Liver (tissue), 3 donors: ENCODE data around the gene INTS4.

Source experiments
- ATF3 ChIP-seq: IDR thresholded peaks from 2 replicates; pipeline ENCODE4 v1.6.1; 2016; ENCODE audit warnings: antibody characterized with exemption
- EGR1 ChIP-seq, 2 donors: IDR thresholded peaks; 2 replicates each; pipeline ENCODE4 v1.6.1; 2016 to 2018; ENCODE audit warnings: antibody characterized with exemption in 2 of 2, low read depth in 2 of 2
- GABPA ChIP-seq, 2 donors: IDR thresholded peaks in 1 of 2; conservative IDR thresholded peaks in 1 of 2; 2 replicates each; pipeline ENCODE4 v1.6.1; 2016; ENCODE audit warnings: antibody characterized with exemption in 2 of 2, mild to moderate bottlenecking in 1 of 2, moderate library complexity in 1 of 2
- HNF4A ChIP-seq, 2 donors: conservative IDR thresholded peaks; 2 replicates each; pipeline ENCODE4 v1.6.1; 2016; ENCODE audit warnings: antibody characterized with exemption in 2 of 2, mild to moderate bottlenecking in 2 of 2
- JUND ChIP-seq, 2 donors: IDR thresholded peaks; 2 replicates each; pipeline ENCODE4 v1.6.1; 2016; ENCODE audit warnings: antibody characterized with exemption in 2 of 2
- REST ChIP-seq: IDR thresholded peaks from 2 replicates; pipeline ENCODE4 v1.6.1; 2016; ENCODE audit warnings: antibody characterized with exemption, mild to moderate bottlenecking
- RXRA ChIP-seq, 2 donors: IDR thresholded peaks; 2 replicates each; pipeline ENCODE4 v1.6.1; 2017 to 2018; ENCODE audit warnings: antibody characterized with exemption in 2 of 2, mild to moderate bottlenecking in 1 of 2
- SP1 ChIP-seq: IDR thresholded peaks from 2 replicates; pipeline ENCODE4 v1.6.1; 2018; ENCODE audit warnings: antibody characterized with exemption, mild to moderate bottlenecking
- TAF1 ChIP-seq: conservative IDR thresholded peaks from 2 replicates; pipeline ENCODE4 v1.6.1; 2016; ENCODE audit warnings: antibody characterized with exemption, mild to moderate bottlenecking
- YY1 ChIP-seq: IDR thresholded peaks from 2 replicates; pipeline ENCODE4 v1.6.1; 2016; ENCODE audit warnings: antibody characterized with exemption, mild to moderate bottlenecking
- TF ChIP-seq, protein P1 (sequence below): fragments of 150-350 bp; IDR thresholded peaks from 2 replicates; pipeline ENCODE4 v1.5.1; 2017; ENCODE audit warnings: improper control_type of control experiment, low read depth, low read length; ENCODE audit not compliant: missing input control
- TF ChIP-seq, protein P2 (sequence below): IDR thresholded peaks from 2 replicates; pipeline ENCODE4 v1.6.1; 2016; ENCODE audit warnings: antibody characterized with exemption
- donor health status: healthy.
- donor health status: healthy.

- TF ChIP-seq, protein P1, sequence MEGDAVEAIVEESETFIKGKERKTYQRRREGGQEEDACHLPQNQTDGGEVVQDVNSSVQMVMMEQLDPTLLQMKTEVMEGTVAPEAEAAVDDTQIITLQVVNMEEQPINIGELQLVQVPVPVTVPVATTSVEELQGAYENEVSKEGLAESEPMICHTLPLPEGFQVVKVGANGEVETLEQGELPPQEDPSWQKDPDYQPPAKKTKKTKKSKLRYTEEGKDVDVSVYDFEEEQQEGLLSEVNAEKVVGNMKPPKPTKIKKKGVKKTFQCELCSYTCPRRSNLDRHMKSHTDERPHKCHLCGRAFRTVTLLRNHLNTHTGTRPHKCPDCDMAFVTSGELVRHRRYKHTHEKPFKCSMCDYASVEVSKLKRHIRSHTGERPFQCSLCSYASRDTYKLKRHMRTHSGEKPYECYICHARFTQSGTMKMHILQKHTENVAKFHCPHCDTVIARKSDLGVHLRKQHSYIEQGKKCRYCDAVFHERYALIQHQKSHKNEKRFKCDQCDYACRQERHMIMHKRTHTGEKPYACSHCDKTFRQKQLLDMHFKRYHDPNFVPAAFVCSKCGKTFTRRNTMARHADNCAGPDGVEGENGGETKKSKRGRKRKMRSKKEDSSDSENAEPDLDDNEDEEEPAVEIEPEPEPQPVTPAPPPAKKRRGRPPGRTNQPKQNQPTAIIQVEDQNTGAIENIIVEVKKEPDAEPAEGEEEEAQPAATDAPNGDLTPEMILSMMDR = no peak
- TF ChIP-seq HNF4A (conservative IDR thresholded peaks at IDR 0.05) (no peak), TAF1 (no peak), REST (no peak), GABPA (IDR thresholded peaks at IDR 0.05 in 1 of 2, conservative IDR thresholded peaks at IDR 0.05 in 1 of 2) (no peak), ATF3 (no peak), EGR1 (IDR thresholded peaks at IDR 0.05; ENCODE audit: low read depth in 2 of 2) (no peak), YY1 (no peak), SP1 (no peak), JUND (IDR thresholded peaks at IDR 0.05) (no peak), RXRA (IDR thresholded peaks at IDR 0.05) (no peak)
- TF ChIP-seq, protein P2, sequence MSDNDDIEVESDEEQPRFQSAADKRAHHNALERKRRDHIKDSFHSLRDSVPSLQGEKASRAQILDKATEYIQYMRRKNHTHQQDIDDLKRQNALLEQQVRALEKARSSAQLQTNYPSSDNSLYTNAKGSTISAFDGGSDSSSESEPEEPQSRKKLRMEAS = no peak
Measured at GRCh38 chr11:77909277-77909676, 85.2 kb downstream of the INTS4 start.
